NCI-H446 treated with DMSO at 0.1 percent for 48 hours (cell line): ENCODE results near the gene ZXDC.

ENCODE experiments used
- DNase-seq: peaks from one replicate; lab custom pipeline; 2025; lab: John Stamatoyannopoulos, UW

ZXDC gene

GRCh38 chr3:126415661-126416591, 59.8 kb downstream of the ZXDC start:
- DNase-seq, result no peak

- DNase-seq, result no peak
These were observed 60.6 kb downstream of the ZXDC start for GRCh38 chr3:126414961-126415660.

DNA sequence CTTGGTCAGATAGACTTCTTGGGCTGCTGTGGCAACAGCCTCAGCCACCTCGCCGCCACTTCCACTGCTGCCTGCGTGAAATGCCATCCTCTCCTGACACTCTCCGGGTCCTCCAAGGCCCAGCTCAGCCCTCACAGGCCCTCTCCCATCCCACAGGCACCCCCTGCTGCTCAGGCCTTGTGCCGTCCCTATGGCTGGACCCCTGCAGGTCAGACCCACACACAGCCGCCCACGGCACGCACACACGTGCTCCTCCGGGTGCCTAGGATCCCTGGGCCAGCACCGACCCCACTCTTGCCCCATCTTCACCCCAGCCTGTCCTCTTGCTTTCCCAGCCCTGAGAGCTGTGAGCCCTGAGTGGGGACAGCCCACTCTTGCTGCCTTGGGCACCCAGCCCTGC, 61.3 kb downstream of the ZXDC start:
- DNase-seq, result no peak

GRCh38 chr3:126413693-126414080, 62.0 kb downstream of the ZXDC start:
- no peak for DNase-seq

- DNase-seq, result no peak
These were observed 62.6 kb downstream of the ZXDC start for GRCh38 chr3:126412841-126413692.

GRCh38 chr3:126408099-126408498, 67.6 kb downstream of the ZXDC start:
- DNase-seq, result no peak

DNA sequence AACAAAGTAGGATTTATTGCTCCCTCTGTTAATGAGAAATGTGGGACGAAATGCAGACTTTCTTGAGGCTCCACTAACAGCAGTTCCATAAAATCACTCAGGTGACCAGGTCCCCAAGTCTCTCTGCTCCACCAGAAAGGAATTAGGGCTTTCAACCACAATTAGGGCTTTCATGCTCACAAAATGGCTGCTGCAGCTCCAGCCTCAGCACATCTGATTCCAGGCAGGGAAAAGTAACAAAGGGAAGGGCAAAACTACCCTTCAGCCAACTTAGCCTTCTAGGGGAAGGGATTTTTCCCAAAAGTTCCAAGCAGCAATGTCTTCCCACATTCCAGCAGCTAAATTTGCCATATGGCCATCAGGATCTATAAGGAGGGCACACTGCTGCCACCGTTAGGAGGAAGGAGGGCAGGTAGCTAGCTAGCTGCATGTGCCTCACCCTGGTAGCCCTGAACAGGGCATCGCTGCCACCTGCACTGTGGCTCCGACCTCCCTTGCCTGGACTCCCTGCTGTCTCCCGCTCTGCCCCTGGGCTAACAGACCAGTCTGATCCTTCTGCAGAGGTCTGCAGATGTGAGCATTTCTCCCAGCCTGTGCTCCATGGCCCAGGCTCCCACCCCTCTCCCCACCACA, 68.2 kb downstream of the ZXDC start:
- DNase-seq, result no peak

DNA sequence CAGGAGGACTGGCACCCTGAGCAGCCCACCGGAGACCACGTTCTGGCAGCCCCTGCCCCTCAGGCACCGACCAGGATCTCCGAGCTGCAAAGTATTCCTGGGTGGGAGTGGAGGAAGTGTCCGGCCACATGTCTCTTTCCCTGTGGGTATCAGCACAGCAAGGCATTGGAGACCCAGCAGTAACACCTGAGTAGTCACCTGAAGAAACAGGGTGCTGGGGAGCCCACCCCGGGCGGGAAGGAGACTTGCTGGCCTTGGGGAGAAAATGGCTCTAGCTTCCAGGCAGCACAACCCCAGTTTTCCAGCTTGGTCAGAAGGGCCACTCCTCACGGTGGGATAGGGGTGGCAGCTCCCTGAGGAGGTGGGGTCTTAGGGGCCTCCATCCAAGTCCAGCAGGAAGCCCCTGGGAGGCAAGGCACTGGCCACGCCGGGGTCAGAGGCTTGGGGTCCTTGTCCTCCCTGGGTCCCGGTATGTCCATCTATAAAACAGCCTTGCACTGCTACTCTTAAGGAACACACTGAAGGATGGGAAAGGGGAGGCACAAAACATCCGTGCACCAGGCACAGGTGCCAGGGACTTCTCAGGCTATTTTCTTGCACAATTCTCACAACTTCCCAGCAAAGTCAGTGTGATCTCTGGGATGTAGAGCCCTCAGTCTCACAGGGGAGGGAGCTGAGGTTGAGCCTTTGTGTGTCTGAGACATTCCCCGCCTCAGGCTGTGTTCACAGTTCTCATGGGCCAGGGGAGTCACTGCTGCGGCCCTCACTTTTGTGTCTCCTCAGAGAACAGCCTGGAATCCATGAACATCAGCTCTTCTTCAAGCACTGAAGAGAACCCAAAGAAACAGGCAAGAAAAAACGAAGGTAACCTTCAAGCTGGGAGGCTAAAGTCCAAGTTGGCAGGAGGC, 69.0 kb downstream of the ZXDC start:
- DNase-seq, result no peak

DNA sequence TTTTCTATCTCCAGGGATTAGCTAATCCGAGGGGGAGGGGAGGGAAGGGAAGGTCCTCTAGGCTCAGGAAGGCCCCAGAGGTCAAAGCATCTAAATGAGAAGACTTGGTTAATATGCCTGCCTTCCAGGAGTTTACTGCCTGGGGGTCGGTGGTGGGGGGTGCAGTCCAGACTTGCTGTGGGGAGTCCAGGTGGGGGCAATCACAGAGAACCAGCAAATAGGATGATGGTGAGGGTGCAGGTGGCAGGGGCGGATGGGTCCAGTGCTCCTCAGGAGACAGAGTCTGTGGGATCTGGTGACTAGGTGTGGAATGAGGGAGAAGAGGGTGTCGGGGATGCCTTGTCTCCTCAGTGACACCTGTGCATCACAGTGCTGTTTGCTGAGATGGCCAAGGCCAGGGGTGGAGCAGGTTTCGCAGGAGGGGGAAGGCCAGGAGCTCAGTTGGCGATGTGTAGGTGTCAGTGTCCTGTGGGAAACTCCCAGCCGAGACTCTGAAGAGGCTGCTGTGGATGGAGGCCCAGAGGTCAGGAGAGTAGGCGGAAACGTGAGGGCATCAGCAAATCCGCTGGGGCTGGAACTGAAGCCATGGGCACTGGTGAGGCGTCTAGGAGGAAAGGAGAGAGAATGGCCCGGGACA, 72.9 kb downstream of the ZXDC start:
- DNase-seq, result no peak

GRCh38 chr3:126402178-126402577, 73.5 kb downstream of the ZXDC start:
- no peak for DNase-seq

DNA sequence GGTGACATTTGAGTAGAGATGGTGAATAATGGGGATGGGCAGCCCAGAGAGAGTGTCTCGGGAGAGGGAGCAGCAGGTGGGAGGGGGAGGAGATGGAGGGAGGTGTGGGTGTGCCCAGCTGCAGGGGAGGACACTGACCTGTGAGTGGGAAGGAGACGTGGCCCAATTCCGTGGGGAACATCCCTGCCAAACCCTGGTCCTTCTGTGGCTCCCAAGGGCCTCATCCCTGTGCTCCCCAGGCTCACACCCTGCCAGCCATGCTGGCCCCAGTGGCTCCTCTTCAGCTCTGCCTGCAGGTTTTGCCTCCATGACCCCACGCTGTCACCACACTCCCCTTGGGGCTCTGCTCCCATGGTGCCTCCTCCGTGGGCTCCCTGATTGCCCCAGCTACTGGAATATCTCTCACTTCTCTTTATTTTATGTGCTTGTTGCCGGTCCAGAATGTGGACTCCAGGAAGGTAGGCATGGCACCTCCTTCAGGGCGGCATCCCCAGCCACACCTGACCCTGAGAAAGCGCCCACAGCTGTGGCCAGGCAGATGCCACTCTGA, 74.0 kb downstream of the ZXDC start:
- DNase-seq, result no peak

DNA sequence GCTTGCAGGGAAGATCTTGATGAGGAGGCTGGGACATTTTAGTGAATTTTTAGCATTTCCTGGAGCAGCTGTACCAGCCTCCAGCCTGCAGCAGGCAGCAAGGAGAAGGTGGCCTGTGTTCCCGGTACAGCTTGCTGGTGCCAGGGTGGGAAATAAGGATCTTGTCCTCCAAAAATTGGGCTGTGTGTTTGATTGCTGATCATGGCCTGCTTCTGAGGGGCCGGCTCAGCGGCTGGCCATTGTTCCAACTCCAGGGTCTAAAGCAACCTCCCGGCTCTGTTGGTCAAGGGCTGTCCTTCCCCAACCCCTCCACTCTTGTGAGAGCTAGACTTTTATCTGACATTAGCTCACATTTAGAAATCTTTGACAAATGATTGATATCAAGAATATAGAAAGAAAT, 75.9 kb downstream of the ZXDC start:
- DNase-seq, result no peak

GRCh38 chr3:126399351-126399735, 76.3 kb downstream of the ZXDC start:
- no peak for DNase-seq

GRCh38 chr3:126398423-126399350, 77.0 kb downstream of the ZXDC start:
- no peak for DNase-seq

- DNase-seq, result no peak
These were observed 77.9 kb downstream of the ZXDC start for GRCh38 chr3:126397610-126398422.

- DNase-seq, result no peak
These were observed 79.2 kb downstream of the ZXDC start for GRCh38 chr3:126396536-126396935.

- no peak for DNase-seq
These were observed 79.7 kb downstream of the ZXDC start for GRCh38 chr3:126395846-126396513.

GRCh38 chr3:126394977-126395321, 80.7 kb downstream of the ZXDC start:
- DNase-seq, result no peak
